DMS79 treated with DMSO at 0.1 percent for 48 hours (cell line): ENCODE data around the gene ALDH3B1.

ENCODE experiments used
- DNase-seq: peaks from one replicate; lab custom pipeline; 2025; lab: John Stamatoyannopoulos, UW

ALDH3B1 gene

GRCh38 chr11:68044145-68044813 lies 34.2 kb downstream of the ALDH3B1 start:
- no peak for DNase-seq

GRCh38 chr11:68044898-68045351 lies 34.8 kb downstream of the ALDH3B1 start:
- no peak for DNase-seq

GRCh38 chr11:68047437-68048290 lies 37.5 kb downstream of the ALDH3B1 start:
- DNase-seq = no peak

GRCh38 chr11:68048681-68049508 lies 38.8 kb downstream of the ALDH3B1 start:
- no peak for DNase-seq

- DNase-seq = no peak
Observed at GRCh38 chr11:68049509-68050370, 39.6 kb downstream of the ALDH3B1 start.

GRCh38 chr11:68050371-68050841 lies 40.3 kb downstream of the ALDH3B1 start:
- no peak for DNase-seq

GRCh38 chr11:68051191-68052136 lies 41.3 kb downstream of the ALDH3B1 start:
- no peak for DNase-seq

- DNase-seq = no peak
Observed at GRCh38 chr11:68052137-68052873, 42.2 kb downstream of the ALDH3B1 start.

GRCh38 chr11:68053117-68053516 lies 43.0 kb downstream of the ALDH3B1 start:
- no peak for DNase-seq

GRCh38 chr11:68053981-68054812 lies 44.1 kb downstream of the ALDH3B1 start:
- no peak for DNase-seq

- no peak for DNase-seq
Observed at GRCh38 chr11:68056317-68057285, 46.5 kb downstream of the ALDH3B1 start.

- DNase-seq = no peak
Observed at GRCh38 chr11:68057807-68058206, 47.7 kb downstream of the ALDH3B1 start.

GRCh38 chr11:68061508-68061907 lies 51.4 kb downstream of the ALDH3B1 start:
- DNase-seq = no peak

GRCh38 chr11:68064926-68065325 lies 54.8 kb downstream of the ALDH3B1 start:
- DNase-seq = no peak

- DNase-seq = no peak
Observed at GRCh38 chr11:68065841-68066240, 55.7 kb downstream of the ALDH3B1 start.

- no peak for DNase-seq
Observed at GRCh38 chr11:68066742-68067141, 56.6 kb downstream of the ALDH3B1 start.

GRCh38 chr11:68067991-68068390 lies 57.9 kb downstream of the ALDH3B1 start:
- no peak for DNase-seq
